Measurements from ENCODE around the gene PLEKHA6.

PLEKHA6 gene

DNA sequence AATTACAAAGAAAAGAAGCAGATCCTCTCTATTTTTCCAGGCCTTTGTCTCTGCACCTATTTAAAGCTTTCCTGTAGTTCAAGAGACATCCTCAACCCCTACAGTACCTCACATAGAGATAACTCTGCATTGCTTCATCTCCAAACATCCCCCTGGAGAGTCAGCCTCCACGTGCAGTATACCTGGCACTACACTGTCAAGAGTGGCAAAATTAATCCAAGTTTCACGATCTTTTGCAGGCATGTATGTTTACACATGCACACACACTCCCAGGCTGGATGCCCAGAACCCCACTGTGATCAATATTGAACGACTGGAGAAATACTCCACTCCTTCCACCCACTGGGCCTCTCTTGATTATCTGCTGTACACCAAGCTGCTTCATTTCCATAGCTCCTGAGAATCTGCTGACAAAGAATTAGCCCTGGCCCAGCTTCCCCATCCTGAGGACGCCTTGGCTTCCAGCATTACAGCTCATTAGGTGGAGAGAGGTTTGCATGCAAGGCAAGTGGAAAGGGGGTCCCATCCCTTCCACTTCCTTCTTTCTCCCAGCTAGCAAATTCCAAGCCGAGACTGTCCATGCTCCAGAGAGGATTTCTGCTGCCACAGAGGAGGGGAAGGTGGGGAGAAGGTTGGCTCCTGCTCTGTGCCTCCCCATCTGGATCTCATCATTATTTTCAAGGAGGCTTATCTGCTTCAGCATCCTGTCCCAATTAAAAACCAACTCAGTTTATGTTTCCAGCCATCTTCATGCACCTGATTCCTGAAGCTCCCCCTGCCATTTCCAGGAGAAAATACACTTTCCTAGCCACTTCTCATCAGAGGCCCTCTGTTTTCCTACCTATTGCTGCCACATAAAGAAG is 79.4 kb downstream of the PLEKHA6 start:
- no peak for DNase-seq

DNA sequence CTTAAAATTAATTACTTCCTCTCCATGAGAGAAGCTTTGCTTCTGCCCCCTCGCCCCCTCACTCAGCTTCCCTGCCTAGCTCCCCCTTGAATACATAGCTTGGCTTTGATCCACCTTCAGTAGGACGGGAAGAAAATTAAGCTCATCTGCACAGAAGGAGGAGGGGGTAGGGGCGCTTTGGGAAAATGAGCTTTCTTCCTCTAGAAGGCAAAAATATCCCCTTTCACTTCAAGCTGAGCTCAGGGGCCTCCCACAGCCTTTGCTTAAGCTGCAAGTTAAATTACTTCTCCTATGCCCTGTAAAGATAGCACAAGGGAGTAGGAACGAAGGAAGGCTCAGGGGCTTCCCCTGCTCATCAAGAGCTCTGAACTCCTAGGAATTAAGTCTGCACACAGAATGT is 80.8 kb downstream of the PLEKHA6 start:
- peak; percentile 30 for DNase-seq

DNA sequence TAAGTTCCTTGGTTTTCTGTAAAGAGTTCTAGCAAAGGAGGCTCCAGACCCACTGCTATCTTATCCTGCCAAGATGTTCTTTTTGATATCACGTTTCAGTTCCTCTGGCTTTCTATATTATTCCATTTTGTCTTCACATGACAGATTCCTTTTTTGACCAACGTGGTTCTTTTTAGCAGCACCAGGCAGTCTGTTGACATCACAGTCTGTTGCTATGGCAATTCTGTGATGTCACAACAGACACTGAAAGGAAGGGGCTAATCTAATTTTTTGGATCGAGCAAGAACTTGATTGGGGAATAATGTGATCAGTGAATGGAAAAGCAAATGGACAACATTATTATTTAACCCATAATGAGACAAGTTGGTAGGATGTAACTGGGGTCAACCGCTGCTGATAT is 81.5 kb downstream of the PLEKHA6 start:
- DNase-seq, result peak; percentile 12

DNA sequence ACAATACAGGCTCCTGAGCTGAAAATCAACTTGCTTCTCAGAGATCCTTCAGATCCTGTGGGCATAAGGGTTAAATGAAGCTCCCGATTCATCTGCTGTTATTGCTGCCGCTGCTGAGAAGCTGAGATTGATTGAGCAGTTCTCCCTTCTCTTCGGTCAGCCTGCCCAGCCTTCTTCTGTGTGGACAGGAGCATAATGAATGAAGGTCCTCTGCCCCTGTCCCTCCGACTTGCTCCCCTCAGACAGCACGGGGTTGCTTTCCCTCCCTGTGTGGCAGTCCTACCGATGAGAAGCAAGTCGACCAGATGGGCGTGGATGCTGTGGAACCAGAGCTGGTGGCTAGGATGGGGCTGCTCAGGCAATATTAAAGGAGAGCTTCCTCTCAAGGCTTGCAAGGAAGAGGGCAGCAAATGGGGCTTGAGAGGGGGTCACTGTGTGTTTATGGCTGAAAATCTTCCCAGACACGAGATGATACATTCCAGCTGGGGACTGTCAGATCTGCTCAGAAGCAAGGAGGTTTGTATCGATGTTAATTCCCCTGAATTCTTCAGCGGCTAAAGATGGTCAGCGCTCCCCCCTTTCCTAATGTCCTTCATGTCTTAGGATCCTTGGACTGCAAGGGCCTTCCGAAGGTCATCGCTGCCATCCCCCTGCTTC is 82.0 kb downstream of the PLEKHA6 start:
- no peak for DNase-seq

DNA sequence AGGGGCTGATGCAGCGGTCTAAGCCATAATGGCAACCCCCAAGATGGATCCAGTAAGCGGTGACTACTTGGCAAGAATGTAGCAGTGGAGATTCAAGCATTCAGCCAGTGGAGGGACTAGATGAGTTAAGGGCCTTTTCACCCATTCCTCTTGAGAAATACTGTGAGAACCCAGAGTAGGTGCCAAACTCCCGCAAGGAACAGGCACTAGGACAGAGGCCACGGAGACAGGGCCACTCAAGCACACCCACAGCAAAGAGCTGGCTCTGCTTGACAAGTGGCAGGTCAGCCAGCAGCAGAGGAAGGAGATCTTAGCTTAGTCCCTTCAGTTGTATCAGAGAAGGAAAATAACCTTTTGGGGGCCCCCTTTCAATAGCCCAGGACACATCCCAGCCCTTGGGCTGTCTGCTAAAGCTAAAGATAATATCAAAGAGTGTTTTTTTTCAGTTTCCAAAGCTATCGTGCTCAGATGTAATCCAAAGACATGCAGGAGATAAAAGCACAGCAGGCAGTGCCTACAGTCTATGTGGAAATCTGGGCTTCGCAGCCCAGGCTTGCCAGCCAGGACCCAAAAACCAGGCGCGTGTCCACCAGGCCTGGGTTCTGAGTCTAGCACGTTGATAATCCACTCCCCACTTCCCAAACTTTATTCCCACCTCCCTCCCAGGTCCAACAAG is 83.9 kb downstream of the PLEKHA6 start:
- DNase-seq, result no peak

DNA sequence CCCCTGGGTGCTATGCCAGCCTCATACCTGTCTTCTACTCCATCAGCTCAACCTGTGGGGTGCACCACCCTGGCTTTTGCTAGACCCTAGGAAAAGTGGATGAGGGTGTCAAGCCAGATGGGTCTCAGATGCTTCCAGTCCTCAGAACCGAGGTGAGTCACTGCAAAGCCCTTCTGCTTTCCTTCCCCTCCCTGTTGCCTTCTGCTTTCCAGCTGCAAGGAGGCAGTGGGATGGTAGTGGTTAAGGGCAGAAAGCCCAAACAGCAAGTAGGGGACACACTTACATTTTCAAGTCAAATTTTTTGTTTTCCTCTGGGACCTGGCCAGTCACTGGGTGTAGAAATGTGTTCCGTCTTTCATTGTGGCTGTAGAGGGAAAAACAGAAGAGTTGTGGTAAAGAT is 85.3 kb downstream of the PLEKHA6 start:
- no peak for DNase-seq

DNA sequence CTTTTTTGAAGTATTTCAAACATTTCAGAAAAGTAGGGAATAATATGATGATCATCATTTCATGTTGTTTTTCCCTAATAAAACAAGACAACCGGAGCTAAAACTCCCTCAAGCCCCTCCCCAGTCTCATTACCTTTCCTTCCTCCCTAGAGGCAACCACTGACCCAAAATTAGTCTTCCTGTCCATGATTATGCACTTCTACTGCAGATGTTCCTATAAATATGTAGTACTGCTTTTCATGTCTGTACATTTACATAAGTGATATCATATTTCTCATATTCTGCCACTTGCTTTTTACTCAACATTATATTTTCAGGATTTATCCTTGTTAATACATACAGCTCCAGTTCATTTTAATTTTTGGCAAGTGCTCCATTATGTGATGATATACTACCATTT is 87.2 kb downstream of the PLEKHA6 start:
- DNase-seq, result no peak

DNA sequence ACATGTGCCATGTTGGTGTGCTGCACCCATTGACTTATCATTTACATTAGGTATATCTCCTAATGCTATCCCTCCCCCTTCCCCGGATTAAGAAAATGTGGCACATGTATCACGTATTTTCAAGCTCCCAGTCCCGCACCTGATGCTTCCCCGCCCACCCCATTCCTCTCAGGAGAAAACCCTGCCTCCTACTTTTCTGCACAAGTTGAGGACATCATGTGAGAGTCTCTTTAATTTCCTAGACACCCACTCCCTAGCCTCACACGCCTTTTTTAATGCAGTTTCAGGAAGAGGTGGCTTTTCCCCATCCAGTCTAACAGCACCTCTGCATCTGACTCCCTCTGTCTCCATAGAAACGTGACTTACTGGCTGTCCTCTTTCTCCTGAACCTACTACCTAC is 87.8 kb downstream of the PLEKHA6 start:
- no peak for DNase-seq

DNA sequence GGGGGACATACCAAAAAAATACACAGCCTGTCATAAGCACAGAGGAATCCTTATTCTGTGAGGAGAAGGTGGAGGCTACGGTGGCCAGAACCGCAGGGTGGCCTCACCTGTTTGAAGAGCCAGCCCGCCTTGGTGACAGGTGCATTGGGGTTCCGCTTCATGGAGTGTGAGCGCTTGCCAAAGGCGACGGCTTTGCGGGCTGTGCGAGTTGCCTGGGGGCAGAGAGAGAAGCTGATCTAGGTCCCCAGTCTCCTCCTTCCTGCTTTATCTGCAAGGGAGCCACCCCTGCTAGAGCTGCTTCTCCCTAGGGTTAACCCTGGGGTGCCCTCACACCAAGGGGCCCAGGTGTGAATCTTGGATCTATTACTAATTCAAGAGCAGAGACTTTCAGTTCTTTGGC is 91.6 kb downstream of the PLEKHA6 start:
- no peak for DNase-seq

DNA sequence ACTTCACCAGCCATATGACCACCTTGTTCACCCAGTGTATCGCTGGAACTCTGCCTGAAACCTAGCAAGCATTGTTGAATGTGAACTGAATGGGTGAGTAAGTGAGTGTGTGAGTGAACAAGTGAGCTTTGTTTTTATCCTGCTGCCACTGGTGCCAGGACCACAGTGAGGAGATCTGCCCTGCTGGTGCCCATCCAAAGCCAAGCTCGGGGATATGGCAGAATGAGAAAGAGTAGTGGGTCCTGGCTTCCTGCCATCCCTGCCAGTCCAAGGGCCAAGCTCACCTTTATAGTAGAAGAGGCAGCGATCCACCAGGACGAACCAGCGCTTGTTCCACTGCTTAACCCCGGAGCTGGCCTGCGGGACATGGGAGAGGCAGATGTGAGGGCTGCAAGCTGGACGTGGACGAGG is 92.5 kb downstream of the PLEKHA6 start:
- DNase-seq, result no peak

DNA sequence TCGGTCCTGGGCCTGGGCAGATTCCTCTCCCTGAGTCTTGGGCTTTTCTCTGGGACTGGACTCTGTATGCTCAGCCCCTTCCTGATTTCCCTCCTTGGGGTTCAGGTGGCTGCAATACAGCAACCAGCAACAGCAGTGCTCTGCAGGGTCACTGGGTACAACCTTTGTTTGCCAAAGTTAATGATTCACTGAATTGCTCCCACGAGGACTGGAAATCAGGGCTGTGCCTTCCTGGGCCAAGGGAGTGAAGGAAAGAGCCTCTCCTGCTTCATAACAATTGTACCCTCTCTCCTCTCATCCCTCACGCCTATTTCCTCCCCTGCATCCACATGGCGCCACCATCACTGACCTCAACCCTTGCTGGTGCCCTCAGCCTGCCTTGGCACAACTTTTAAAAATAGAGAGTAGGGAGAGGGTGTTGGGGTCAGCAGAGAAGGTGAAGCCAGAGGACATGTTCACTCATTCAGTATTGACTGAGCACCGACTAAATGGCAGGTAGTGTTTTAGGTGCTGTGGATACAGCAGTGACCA is 93.2 kb downstream of the PLEKHA6 start:
- no peak for DNase-seq

DNA sequence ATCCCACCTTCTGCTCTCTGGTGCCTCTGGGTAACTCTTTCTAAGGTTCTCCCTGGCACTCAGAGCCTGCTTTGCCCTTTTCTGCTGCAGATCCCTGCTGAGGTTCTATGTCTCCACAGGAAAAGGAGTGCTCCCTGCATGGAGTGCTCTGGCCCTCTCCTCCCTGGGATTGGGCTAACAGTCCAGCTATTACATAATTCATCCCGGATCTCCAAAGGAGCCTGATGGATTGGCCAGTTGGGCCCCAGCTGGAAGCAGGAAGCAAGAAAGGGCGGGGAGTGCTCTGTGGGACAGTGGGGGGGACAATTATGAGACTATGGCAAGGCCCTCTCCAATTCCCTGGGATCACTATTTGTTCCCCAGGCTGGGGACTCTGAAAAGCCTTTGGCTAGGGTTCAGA is 94.1 kb downstream of the PLEKHA6 start:
- DNase-seq, result no peak

DNA sequence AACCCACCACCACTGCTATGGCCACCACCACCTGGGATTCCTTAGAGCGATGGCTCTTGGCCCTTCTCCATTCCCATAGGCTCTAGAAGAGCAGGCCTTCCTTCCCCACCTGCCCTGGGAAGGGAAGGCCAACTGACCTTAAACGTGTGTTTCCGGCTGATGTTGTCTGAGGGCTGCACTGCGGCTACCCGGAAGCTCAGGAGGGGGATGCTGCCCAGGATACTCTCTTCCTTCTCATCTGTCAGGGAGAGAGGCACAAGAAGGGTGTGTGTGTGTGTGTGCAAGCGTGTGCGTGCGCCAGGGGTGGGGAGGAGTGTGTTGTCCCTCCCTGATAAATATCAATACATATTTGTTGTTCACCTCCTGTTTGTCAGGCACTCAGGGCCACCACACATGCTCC is 94.9 kb downstream of the PLEKHA6 start:
- no peak for DNase-seq

DNA sequence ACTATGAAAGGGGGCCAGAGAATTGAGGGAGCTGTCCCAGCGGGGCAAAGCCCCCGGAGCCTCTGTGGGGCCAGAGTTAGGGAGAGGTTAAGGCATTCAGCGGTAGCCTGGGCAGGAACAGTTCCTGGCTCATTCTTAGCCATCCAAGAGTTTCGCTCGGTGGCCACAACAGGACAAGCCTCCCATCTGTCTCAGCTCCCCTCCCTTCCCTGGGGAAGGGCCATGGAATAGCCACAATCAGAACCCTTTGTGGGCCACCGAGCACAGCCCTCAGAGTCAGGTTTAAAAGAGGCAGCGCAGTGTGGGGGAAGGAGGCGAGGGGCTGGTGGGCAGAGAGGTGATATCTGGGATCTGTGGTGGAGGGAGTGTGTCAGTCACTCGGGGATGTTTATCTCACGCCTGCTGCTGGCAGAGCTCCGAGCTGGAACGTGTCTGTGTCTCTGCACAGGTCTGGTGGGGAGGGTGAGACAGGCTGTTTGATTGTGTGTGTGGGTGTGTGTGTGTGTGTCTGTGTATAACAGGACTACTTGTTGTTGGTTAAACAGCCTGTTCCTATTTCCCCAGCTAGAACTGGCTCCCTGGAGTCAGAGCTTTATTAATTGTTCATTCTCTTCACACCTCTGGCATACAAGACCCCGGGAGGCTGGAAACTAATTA is 96.3 kb downstream of the PLEKHA6 start:
- DNase-seq, result peak; percentile 67

DNA sequence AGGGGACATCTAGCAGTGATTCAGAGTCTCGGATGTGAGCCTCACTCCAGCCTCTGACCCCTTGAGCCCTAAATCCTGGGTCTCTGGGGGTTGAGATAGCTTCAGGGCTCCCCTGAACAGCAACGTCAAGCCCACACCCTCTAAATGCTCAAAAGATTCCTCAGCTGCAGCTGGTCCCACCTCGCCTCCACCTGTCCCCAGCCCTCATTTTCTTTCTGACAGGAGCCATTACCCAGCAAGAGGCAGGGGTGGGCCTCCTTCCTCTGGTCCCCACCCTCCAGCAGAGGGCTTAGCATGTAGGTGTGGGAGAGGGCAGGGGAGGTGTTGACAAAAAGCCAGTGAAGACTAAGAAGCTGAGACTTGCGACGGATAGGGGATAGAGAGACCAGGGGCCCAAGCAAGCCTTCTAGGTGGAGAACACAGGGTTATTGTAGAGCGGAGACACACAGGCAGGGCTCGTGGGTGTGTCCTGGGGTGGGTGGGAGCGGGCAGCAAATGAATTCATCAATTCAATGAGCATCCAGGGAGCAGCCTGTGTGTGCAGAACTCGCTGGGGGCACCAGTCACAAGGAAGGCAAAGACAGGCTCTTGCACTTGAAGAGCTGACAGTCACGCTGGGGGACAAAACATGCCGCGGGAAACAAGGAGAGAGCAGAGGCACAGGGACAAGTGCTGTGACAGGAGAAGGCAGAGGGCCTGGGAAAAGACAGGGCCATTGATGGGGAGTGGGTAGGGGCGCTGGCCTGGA is 97.0 kb downstream of the PLEKHA6 start:
- no peak for DNase-seq

DNA sequence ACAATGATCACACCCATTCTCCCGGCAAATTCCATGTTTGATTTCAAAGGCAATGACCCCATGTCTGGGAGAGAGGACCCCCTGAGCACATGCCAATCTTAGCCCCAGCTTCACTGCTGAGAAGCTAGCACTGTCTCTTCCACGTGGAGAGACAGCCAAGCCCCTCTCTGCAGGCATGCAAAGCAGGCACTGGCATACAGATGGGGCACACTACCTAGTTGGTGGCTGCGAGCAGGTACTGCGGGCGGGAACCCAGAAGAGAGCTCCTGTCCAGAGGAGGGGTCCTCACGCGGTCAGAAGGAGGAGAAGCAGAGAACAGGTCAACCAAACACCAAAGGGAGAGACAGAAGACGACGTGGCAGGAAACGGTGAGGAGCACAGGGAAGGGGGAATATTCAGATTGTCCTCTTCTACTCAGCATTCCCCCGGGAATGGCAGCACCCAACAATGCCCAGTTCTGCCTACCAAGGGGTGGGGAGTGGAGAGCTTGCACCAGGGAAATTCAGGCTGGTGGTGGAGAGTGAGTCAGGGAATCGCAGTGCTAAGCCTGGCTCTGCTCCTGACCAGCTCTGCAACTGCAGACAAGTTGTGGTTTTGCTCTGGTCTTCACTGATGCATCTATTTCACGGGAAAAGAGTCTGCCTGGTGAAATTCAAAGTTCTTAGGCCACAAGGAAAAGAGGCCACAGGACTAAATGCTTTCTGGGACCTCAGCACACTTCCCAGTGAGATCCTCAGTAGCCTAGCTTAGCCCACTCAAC is 97.8 kb downstream of the PLEKHA6 start:
- peak; percentile 6 for DNase-seq

DNA sequence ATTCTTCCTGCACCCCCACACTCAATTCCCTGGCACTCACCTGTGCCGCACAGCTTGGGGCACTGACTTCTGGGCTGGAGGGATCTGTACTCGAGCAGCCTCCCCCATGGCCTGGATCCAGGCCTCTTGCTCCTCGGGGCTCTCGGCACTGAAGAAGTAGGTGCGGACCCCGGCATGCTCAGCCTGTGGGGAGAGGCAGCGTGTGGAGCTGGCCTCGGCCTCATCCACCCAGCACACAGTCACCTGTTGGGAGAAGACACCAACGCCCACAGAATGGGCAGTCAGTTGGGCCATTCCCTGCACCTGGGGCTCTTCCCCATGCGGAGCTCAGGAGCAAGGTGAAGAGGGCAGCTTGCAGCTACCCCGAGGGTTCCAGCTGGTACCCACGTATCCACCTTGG is 98.5 kb downstream of the PLEKHA6 start:
- DNase-seq, result no peak

DNA sequence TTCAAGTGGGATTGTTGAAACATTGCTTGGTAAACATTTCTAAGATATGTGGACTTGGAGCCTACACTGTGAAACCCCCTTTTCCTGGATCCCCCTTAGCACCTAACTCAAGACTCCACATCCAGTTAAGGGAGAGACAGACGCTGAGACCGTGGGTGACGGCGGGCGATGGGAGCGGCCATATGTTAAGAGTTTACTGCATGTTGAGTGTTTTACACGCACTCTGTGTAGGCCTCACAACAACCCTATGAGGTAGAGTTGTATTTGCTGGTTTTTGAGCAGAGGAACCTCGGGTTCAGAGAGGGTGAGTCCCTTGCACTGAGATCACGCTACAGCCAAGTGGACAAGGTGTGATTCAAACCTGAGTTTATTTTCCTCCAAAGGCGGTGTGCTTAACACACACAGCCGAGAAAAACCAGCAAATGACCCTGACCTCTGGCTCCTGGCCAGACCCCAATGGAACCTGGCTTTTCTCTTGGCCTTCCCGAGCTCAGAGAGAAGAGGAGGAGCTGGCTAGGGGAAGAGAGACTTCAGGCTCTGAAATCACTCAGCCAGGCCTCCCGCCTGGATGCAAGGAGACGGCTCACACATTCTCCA is 99.0 kb downstream of the PLEKHA6 start:
- no peak for DNase-seq

DNA sequence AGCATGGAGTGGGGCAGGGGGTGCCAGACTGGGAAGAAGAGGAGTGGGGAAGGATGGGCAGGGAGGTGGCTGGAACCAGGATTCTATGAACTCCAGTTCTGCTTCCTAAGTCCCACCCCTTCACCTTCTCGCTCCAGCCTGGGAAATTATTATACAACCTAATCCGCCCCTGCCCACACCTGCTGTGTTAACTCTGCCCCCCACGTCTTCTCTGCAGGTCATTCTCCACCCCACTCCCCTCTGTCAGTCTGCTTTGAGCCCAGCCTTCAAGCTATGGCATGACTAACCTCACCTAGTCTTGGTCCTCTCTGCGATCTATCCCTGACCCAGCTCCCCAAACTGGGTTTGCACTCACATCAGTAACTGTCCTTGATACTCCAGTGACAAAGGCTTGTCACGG is 99.9 kb downstream of the PLEKHA6 start:
- DNase-seq, result no peak

DNA sequence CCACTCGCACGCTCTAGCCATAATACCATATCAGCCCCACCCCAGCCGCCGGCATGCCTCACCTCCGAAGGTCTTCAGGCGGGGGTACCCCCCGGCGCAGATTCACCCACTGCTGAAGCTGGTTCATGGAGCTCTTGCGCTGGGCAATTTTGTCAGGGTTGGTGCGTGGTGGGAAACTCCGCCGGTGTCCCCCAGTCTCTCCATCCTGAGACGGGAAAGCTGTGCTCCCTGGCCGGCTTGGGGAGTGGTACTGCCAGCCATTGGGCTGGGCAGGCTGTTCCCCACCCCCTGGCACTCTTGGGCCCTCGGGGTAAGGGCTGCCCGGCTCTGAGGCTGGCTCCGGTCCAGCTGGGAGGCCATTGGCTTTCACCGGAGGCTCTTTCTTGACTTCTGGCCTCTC is 100.5 kb downstream of the PLEKHA6 start:
- DNase-seq, result no peak

Measured in OCI-M1 (cell line).